Activated CD4-positive, alpha-beta T cell treated with anti-CD3 and anti-CD28 coated beads, Interleukin-2, amount 50 U/mL, for 16 hours (primary cell): ENCODE data around the gene ATN1.
A peak's percentile ranks its signal among the peaks of the same experiment; 100 is the strongest.

Experiments used
- DNase-seq: peaks from one replicate; pipeline ENCODE4 v3.0.0-alpha.2; 2020

ATN1 gene

DNA sequence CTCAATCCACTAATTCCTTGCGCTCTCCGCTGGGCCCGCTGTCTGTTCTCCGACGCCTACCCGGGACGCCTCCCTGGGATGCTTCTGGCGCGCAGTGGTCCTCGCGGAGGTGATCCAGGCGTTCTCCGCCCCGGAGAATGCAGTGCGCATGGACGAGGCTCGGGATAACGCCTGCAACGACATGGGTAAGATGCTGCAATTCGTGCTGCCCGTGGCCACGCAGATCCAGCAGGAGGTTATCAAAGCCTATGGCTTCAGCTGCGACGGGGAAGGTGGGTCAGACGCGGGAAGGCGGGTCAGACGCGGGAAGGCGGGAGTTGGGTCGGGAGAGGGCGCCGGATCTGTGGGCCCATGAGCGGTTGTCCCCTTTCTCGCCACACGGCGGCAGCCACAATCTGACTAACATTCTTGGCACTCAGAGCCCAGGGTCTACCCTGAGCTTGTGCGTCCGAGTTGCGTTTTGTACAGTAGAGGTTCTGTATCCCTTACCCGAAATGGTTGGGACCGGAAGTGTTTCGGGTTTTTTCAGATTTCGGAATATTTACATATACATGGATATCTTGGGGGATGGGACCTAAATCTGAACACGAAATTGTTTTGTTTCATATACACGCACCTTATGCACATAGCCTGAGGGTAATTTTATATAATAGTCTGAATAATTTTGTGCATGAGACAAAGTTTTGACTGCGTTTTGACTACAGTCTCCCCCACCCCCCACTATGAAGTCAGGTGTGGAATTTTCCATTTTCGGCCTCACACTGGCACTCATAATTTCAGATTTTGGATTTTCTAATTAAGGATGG lies 16.8 kb downstream of the ATN1 start:
- DNase-seq = peak; percentile 95

DNA sequence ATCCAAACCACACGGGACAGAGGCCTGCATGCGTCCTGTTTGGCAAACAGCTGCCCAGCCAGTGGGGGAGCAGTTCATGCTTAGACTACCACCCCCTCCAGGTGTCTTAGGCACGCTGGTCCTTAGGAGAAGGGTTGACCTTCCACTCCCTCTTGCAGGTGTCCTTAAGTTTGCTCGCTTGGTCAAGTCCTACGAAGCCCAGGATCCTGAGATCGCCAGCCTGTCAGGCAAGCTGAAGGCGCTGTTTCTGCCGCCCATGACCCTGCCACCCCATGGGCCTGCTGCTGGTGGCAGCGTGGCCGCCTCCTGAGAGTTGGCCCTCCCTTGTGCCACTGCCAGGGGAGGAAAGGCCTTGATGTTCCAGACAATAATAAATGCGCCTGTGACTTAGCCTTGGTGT lies 17.9 kb downstream of the ATN1 start:
- DNase-seq = no peak

DNA sequence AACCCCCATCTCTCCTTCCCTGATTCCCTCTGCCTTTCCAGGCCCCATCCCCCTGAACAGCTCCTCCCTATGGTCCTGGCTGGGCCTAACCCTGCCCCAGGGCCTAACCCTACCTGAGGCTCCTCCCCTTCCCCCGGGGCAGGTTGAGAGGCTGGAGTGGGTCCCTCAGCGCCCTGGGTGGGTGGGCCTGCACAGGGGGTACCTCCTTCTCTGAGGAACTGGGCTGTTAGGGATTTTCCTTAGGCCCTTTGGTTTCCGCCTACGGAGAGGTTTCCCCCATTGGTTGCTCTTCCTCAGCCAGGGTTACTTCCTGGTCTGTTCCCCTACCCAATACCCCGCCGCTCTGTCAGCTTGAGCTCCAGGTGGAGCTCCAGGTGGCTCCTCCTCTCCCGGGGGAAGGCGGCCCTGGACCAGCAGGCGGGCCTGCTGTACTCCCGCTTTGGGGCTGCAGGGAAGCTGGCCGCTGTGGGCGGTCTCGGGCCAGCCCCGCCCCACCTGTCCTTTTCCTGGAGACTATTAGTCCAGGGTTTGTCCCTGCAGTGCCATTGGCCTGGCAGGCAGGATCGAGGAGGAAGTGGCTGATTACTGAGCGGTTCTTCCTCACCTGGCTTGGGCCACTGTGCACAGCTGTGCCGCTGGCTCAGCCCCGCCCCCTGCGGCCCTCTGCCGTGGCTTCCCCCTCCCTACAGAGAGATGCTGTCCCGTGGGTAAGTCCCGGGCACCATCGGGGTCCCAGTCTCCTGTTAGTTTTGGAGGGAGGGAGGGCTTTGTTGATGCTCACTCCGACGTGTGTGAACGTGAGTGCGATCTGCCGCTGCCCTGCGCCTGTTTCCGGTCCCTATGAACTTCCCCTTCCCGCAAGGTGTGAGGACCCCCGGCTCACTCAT lies 18.5 kb downstream of the ATN1 start:
- peak; percentile 75 for DNase-seq

DNA sequence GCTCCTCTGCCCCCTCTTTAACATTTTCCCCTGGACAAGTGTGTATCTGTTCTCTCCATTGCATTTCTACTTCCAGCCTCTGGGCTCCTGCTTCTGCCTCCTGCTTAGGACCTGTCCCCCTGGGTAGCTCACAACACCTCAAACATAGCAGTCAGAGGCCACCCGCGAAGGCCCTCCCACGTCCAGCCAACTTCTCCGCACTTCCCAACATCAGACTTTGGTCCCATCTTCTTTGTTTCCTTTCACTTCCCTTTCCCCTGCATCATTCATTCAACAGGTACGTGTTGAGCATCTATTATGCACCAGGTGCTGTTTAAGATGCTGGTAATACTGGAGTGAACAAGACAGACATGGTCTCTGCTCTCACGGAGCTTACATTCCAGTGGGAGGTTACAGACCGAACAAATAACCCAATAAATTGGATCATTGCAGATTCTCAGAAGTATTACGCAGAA lies 19.2 kb downstream of the ATN1 start:
- DNase-seq = no peak

DNA sequence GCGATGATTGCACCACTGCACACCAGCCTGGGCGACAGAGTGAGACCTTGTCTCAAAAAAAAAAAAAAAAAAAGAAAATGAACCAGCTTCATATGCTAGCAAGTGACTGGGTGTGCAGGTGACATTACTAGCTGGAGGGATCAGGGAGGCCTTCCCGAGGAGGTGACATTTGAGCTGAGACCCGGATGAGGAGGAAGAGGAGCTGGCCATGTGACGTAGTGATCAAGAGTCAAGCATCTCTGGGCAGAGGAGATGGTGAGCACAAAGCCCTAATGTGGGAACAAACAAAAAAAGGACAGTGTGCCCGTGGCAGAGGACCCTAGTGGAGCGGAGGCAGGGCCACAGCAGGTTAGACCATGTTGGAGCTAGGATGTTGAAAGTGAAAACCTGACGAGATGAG lies 19.9 kb downstream of the ATN1 start:
- no peak for DNase-seq

DNA sequence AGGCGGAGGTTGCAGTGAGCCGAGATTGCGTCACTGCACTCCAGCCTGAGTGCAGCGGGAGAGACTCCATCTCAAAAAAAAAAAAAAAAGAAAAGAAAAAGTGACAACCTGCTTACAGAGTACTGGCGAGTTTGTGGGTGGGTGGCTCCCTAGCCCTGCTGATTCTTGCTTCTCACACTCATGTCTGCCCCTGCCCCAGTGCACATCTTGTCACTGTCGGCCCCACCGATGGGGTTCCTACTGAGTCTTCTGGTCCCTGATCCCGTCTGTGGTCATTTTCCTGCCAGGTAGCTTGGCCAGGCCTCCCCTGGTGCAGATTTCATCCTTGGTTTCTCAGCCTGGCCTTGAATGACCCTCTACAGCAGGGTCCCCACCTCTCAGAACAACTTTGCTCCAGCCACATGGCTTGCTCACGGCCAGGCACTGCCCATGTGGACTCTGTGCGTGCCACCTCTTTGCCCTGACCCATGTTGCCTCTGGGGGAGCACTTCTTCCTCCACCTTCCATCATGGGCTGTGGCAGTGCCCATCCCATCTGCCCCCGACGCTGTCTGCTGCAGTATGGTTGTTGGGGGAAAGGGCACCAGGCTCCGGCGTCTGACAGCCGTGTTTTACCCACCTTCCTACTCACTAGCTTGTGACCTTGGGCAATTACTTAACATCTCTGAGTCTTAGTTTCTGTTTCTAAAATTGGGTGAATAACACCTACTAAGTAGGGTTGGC lies 21.3 kb downstream of the ATN1 start:
- peak; percentile 35 for DNase-seq

DNA sequence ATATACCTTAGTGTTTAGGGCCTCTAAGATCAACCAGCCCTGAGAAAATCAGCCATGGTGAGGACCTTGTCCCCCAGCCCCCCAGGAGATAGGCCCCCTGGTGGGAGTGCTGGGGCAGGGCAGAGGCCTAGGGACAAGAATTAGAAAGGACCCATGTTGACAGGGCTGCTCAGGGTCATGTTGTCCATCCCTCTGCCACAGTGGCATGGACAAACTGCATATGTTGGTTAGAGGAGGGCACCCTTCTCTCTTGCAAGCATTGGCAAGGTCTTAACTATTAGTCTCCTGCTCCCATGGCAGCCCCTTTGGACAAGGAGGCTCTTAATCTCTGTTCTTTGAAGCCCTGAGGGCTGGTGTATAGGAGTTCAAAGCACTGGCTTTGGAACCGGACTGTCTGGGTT lies 22.6 kb downstream of the ATN1 start:
- peak; percentile 55 for DNase-seq

DNA sequence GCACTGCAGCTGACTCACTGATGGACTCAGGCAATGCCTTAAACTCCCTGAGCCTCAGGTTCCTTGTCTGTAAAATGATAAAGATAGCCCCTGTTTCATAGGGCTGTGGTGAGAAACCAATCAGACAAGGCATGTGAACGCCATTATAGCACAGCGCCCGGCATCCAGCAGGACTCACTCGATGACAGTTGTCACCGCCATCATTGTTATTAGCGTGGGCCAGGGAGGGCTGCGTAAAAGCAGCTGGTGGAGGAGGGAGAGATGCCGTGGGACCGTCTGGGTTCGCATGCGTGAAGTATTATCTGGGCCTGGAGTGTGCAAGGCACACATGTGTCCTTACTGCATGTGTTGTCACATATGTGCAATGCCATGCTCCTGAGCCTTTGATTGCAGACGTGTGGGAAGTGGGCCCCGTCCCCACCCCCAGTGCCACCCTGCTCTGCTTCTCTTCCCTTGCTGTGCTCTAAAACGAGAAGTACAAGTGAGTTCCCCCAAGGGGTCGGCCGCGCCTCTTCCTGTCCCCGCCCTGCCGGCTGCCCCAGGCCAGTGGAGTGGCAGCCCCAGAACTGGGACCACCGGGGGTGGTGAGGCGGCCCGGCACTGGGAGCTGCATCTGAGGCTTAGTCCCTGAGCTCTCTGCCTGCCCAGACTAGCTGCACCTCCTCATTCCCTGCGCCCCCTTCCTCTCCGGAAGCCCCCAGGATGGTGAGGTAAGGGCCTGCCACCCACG lies 23.2 kb downstream of the ATN1 start, which contains the start of gene PTPN6:
Gene PTPN6, plus strand, starts transcription at position 546 of the 730 bp plus-strand sequence. Its CDS starts 157 bp downstream, at position 703.
- DNase-seq = peak; percentile 77

DNA sequence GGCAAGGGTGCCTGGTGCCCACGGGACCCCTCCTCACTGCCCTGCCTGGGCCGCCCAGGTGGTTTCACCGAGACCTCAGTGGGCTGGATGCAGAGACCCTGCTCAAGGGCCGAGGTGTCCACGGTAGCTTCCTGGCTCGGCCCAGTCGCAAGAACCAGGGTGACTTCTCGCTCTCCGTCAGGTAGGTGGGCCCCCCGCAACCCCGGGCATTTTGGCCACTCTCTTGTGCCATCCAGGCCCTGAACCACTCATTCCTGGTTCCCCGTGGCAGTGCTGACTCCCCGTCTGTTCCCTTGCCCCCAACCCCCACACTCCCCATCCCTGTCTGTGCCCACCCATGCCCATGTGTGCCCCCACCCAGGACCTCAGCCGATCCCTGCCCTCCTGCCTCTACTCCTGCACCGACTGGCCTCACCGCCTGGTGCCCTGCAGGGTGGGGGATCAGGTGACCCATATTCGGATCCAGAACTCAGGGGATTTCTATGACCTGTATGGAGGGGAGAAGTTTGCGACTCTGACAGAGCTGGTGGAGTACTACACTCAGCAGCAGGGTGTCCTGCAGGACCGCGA lies 23.9 kb downstream of the ATN1 start:
- DNase-seq = peak; percentile 44

DNA sequence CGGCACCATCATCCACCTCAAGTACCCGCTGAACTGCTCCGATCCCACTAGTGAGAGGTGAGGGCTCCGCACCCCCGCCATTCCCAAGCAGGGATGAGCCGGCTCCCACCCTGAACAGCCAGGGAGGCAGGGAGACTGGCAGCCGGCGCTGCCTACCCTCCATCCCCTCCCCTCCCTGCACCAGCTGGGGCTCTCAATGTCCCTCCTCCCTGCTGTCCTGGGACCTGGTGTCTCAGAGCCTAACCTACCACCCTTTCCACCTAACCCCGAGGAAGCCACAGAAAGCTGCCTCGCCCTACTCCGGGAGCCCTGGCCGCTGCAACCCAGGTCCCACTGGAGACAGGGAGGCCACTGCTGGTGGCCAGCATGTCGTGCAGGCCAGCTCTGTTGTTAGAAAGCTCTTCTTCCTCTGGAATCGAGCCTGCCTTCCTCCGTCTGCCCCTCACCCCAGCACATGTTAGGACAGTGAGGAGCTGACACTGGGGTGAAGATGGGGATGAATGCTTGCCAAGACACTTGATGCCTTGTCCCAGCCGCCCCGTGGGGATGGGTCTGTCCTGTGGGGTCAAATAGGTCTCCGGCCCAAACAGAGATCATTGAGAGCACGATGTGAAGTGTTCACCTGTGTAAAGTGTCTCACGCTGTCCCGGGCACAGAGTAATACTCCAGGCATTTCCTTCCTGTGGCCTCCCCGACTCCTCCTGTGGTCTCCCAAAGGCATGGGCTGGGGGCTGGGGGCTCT lies 24.5 kb downstream of the ATN1 start:
- DNase-seq = peak; percentile 44

DNA sequence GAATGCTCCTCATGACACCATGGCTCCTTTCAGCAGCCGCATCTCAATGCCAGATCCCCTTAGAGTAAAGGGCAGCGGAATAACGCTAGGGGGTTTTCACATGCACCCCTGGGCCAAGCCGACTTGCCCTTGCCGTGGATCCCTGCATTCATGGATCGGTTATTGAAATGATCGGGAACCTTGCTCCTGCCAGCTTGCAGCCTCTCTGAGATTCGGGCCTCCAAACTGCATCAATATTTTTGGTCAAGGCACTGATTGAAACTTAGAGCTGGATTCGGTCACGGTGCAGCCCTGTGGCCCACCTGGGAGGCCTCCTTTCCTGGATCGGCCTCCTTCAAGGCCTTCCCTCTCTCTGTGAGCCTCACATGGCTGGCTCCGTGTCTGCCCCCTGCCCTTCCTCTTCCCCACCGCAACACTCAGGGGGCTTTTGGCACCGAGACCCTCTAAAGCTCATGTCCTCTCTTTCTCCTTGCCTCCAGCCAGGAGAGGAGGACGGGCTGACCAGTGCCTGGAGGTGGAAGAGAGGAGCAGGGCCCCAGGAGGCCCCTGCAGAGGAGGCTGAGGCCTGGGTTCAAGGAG lies 25.2 kb downstream of the ATN1 start:
- DNase-seq = no peak

DNA sequence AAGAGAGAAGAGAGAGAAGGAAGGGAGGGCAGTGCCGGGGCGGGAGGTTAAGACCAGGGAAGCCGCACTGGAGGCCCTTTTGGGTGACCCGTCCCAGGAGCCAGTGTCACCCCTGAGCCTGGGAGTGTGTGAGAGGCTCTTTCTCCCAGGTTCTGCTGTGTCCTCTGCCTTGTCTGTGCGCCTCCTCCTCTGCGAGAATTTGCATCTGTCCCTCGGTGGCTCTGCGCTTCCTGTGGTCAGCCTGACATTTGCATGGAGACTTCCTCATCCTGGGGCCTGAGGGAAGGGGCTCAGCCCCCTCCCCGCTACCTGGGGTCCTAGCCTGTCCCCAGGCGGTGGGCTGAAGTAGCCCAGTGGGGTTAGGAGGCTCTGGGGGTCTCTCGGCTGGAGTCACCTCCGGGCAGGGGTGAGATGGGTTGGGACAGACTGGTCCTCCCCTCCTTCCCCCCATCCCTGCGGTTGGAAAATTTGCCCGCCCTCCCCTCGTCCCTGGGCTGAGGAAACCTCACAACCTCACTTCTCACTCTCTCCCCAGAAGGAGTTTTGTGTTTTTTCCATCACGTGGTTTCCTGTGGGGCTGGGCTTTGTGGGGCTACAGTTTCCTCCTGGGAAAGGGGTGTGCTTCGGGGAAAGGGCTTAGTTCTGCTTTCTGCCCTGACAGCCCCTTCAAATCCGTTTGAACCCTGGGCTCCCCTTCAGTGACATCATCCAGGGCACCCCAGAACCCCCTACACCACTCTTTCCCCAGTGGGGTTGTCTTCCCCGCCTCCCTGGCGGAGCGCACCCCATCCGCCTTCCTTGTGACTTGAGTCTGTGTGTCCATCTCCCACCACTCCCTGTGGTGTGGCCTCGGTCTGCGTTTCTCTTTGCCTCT lies 25.9 kb downstream of the ATN1 start:
- DNase-seq = peak; percentile 89

DNA sequence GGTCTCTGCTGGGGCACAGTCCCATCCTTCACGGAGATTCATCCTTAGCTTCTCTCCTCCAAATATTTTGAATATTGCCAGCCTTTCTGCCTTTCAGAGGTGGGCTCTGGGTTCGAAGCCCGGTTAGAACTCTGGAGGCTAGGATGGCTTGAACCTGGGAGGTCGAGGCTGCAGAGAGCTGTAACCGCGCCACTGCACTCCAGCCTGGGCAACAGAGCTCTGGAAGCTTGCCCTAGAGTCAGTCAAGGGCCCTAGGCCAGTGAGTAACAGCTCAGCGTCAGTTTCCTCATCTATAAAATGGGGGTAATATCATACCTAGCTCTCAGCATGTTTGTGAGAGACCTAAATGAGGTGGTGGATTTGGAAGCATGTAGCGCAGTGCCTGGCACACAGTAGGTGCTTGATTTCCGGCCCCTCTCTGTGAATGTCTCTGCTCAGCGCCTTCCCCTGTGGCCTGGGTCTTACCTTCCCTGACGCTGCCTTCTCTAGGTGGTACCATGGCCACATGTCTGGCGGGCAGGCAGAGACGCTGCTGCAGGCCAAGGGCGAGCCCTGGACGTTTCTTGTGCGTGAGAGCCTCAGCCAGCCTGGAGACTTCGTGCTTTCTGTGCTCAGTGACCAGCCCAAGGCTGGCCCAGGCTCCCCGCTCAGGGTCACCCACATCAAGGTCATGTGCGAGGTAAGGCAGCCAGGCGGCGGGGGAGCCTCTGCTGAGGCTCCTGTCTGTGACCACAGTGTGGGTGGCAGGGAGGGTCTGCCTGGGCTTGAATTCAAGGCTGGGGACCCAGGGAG lies 26.8 kb downstream of the ATN1 start:
- DNase-seq = no peak

DNA sequence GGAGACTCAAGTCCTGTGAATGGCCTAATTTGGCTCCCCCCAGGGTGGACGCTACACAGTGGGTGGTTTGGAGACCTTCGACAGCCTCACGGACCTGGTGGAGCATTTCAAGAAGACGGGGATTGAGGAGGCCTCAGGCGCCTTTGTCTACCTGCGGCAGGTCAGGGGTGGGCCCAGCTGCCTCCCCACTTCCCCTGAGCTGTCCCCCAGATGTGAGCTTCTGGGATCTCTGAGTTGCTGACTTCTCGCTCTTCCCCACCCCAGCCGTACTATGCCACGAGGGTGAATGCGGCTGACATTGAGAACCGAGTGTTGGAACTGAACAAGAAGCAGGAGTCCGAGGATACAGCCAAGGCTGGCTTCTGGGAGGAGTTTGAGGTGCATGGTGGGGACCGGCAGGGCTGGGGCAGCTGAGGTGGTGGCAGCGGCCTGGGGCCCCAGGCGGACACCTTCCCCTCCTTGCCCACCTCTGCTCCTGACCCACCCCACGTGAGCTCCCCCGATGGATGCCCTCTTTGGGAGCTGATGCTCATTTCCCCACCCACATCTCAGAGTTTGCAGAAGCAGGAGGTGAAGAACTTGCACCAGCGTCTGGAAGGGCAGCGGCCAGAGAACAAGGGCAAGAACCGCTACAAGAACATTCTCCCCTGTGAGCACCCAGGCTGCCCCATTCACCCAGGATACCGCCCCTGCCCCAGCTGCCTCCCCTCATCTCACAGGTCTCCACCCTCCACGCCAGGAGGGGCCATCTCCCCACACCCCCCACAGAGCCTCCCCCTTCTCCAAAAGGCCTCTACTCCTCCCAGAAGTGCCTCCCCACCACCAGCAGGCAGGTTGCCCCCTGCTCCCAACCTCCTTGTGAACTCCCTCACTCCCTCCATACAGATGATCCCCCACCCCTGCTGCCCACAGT lies 27.6 kb downstream of the ATN1 start:
- DNase-seq = no peak

DNA sequence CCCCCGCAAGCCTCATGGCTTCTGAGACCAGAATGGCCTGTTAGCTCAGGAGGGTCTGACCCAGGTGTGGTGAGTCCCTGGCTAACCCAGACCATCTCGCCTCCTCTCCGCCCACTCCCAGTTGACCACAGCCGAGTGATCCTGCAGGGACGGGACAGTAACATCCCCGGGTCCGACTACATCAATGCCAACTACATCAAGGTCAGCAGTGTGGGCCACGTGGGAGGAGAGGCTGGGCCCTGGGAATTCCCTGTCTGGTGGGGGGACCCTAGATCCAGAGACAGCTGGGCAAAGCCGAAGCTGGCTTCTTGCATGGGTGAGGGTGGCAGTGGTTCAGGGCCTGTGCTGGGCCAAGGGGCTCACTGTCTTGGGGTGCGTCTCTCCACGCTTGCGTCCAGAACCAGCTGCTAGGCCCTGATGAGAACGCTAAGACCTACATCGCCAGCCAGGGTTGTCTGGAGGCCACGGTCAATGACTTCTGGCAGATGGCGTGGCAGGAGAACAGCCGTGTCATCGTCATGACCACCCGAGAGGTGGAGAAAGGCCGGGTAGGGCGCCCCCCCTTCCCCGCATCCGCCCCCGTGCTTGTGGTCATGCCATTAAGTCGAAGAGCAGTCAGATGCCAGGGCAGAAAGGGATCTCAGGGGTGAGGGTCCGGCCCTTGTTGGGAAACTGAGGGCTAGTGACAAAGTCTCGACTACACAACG lies 28.4 kb downstream of the ATN1 start:
- DNase-seq = no peak

DNA sequence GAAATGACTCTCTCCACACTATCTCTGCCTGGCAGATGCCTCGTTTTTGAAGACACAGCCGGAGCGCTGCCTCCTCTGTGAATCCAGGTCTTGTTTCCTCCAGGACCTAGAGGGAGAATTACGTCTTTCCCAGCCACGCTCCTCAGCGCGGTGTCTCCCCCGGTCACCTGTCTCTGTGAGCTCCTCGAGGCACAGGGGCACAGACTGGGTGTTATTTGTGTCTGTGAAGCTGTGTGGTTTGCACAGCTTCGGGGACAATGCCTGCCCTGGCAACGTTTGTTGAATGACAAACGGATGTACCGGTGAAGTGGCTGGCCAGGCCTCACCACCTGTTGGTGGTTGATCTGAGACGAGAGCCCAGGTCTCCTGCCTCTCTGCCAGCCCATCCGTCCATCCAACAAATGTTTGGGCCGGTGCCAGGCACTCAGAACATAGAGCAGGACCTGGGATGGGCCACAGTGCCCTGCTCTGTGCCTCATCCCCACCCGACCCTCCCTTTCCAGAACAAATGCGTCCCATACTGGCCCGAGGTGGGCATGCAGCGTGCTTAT lies 29.5 kb downstream of the ATN1 start:
- DNase-seq = peak; percentile 44
